22Rv1 (cell line): ENCODE results near the gene VANGL2.

Experiments
- CTCF ChIP-seq: fragments of 450-650 bp; IDR thresholded peaks from 2 replicates; pipeline ENCODE4 v1.5.1; 2017; ENCODE audit warnings: mild to moderate bottlenecking
- ZFX ChIP-seq: fragments of 450-650 bp; IDR thresholded peaks from 2 replicates; pipeline ENCODE4 v1.6.1; 2017; ENCODE audit warnings: antibody characterized with exemption, borderline replicate concordance

GRCh38 chr1:160418483-160418882, 18.1 kb downstream of the VANGL2 start:
- no peak for TF ChIP-seq CTCF
- no peak for TF ChIP-seq ZFX
